MM.1S (cell line): ENCODE data around the gene PHF1.

Experiments used
- EZH2 ChIP-seq: fragments of 300-600 bp; sonication (generic); optimal IDR thresholded peaks from 2 replicates; pipeline ENCODE3; 2017; ENCODE audit warnings: low read depth, mild to moderate bottlenecking, antibody characterized with exemption, low read length, mixed read lengths
- EZH2phosphoT487 ChIP-seq: fragments of 300-600 bp; sonication (generic); IDR thresholded peaks from 2 replicates; pipeline ENCODE4 v1.6.1; 2018; ENCODE audit warnings: antibody characterized with exemption, low read length
- TF ChIP-seq, protein P1 (sequence below): fragments of 300-600 bp; sonication (generic); IDR thresholded peaks from 2 replicates; pipeline ENCODE4 v1.5.1; 2016; ENCODE audit warnings: antibody characterized with exemption, low read length, mixed read lengths

DNA sequence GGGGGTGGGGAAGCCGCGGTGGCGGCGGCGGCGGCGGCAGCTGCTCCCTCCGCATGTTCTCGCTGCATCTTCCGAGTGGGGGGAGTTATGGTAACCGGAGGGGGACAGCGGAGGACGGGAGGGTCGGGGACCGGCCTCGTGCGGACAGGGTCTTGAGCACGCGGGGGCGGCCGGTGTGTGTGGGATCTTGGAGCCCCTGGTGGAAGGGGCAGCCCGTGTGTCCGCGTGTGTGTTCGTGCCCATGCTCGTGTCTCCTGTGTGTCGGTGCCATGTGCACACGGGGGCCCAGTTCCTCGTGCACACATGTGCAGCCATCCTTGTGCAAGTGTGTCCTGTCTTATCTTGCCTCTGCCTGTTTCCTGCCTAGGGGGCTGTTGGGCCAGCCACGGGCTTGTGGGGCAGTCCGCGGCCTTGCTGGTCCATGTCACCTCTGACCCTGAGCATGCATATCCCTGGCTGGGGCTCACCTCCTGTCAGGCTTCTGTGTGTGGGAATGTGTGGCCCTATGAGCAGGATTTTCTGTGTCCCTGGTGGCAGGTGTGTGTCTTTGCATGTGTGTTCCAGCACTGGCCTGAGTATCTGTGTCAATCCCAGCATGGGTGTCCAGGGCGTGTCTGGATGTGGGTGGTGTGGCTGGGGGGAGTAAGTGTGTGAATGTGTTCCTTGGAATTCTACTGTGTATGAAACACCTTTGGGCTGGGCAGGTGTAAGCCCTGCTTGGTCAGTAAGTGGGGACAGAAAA, 17.6 kb downstream of the PHF1 start:
- no peak for TF ChIP-seq EZH2
- TF ChIP-seq, protein P1, sequence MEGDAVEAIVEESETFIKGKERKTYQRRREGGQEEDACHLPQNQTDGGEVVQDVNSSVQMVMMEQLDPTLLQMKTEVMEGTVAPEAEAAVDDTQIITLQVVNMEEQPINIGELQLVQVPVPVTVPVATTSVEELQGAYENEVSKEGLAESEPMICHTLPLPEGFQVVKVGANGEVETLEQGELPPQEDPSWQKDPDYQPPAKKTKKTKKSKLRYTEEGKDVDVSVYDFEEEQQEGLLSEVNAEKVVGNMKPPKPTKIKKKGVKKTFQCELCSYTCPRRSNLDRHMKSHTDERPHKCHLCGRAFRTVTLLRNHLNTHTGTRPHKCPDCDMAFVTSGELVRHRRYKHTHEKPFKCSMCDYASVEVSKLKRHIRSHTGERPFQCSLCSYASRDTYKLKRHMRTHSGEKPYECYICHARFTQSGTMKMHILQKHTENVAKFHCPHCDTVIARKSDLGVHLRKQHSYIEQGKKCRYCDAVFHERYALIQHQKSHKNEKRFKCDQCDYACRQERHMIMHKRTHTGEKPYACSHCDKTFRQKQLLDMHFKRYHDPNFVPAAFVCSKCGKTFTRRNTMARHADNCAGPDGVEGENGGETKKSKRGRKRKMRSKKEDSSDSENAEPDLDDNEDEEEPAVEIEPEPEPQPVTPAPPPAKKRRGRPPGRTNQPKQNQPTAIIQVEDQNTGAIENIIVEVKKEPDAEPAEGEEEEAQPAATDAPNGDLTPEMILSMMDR: peak; percentile 54
- no peak for TF ChIP-seq EZH2phosphoT487
